GM23338 (cell line): Measurements from ENCODE around the gene ACOT8. TPM values are rescaled to one million over a fixed set of nuclear protein-coding genes. Genes with fewer than 3 reads are reported as not detected.

Experiments used
- ATAC-seq: fragments of 200-7000 bp; cut with Tn5 transposase; 3 replicates; pipeline ENCODE4 v1.9.1; 2020
- DNase-seq: peaks from one replicate; pipeline ENCODE4 v3.0.0-alpha.2; 2015; ENCODE audit warnings: low spot score
- H2AFZ ChIP-seq: fragments of 200-600 bp; sonication (generic); 2 replicates; pipeline ENCODE4 v1.8.0; 2016; ENCODE audit warnings: antibody characterized with exemption, mild to moderate bottlenecking, moderate library complexity
- H3F3A ChIP-seq: fragments of 200-600 bp; sonication (generic); replicated peaks from 2 replicates; pipeline ENCODE4 v1.8.0; 2017; ENCODE audit warnings: antibody characterized with exemption, mixed run types, low read depth
- H3K27ac ChIP-seq: fragments of 200-600 bp; sonication (generic); 2 replicates; pipeline ENCODE4 v1.6.1; 2016; ENCODE audit warnings: low read depth
- H3K27me3 ChIP-seq: fragments of 200-600 bp; sonication (generic); 2 replicates; pipeline ENCODE4 v1.8.0; 2016; ENCODE audit warnings: mild to moderate bottlenecking, mixed run types, moderate library complexity; ENCODE audit not compliant: insufficient read depth
- H3K36me3 ChIP-seq: fragments of 200-600 bp; sonication (generic); 2 replicates; pipeline ENCODE4 v1.8.0; 2016; ENCODE audit warnings: mild to moderate bottlenecking; ENCODE audit not compliant: insufficient read depth
- H3K4me1 ChIP-seq: fragments of 200-600 bp; sonication (generic); 2 replicates; pipeline ENCODE4 v1.8.0; 2016; ENCODE audit warnings: mild to moderate bottlenecking, moderate library complexity; ENCODE audit not compliant: insufficient read depth
- H3K4me2 ChIP-seq: fragments of 200-600 bp; sonication (generic); 2 replicates; pipeline ENCODE4 v1.7.1; 2017; ENCODE audit warnings: mixed run types
- H3K4me3 ChIP-seq: fragments of 200-600 bp; sonication (generic); 2 replicates; pipeline ENCODE4 v1.6.1; 2016; ENCODE audit warnings: mixed run types
- H3K79me2 ChIP-seq: fragments of 200-600 bp; sonication (generic); replicated peaks from 2 replicates; pipeline ENCODE4 v1.8.0; 2017; ENCODE audit warnings: mild to moderate bottlenecking; ENCODE audit not compliant: insufficient read depth
- H3K9me2 ChIP-seq: fragments of 200-600 bp; sonication (generic); 2 replicates; pipeline ENCODE4 v1.8.0; 2017; ENCODE audit not compliant: insufficient read depth
- H4K20me1 ChIP-seq: fragments of 200-600 bp; sonication (generic); replicated peaks from 2 replicates; pipeline ENCODE4 v1.8.0; 2017; ENCODE audit warnings: mild to moderate bottlenecking; ENCODE audit not compliant: insufficient read depth
- H3K27ac Mint-ChIP-seq: 2 replicates; pipeline ENCODE4 v1.8.0; 2020; ENCODE audit warnings: inconsistent platforms, mild to moderate bottlenecking, moderate library complexity, mixed read lengths
- H3K27me3 Mint-ChIP-seq: 3 replicates; pipeline ENCODE4 v1.8.0; 2022; ENCODE audit warnings: low read depth, mild to moderate bottlenecking, moderate library complexity, mixed read lengths, inconsistent platforms; ENCODE audit not compliant: insufficient read depth, poor library complexity
- H3K36me3 Mint-ChIP-seq: 3 replicates; pipeline ENCODE4 v1.8.0; 2021; ENCODE audit warnings: low read depth, mild to moderate bottlenecking, inconsistent platforms, moderate library complexity, mixed read lengths
- H3K4me1 Mint-ChIP-seq: 3 replicates; pipeline ENCODE4 v1.8.0; 2020; ENCODE audit warnings: mild to moderate bottlenecking, inconsistent platforms, mixed read lengths
- H3K4me3 Mint-ChIP-seq: 3 replicates; pipeline ENCODE4 v1.8.0; 2021; ENCODE audit warnings: moderate library complexity, mild to moderate bottlenecking, inconsistent platforms, mixed read lengths
- H3K9me3 Mint-ChIP-seq: 3 replicates; pipeline ENCODE4 v1.8.0; 2020; ENCODE audit warnings: moderate library complexity, mild to moderate bottlenecking, inconsistent platforms, mixed read lengths
- CREB1 ChIP-seq: fragments of 250-450 bp; sonication (Bioruptor Pico); IDR thresholded peaks from 2 replicates; pipeline ENCODE4 v1.5.0; 2020; ENCODE audit warnings: low read depth, mild to moderate bottlenecking, moderate library complexity
- EZH2 ChIP-seq: fragments of 200-600 bp; sonication (generic); IDR thresholded peaks from one replicate; pipeline ENCODE4 v1.8.0; 2017; ENCODE audit warnings: antibody characterized with exemption, mild to moderate bottlenecking, low read depth; ENCODE audit not compliant: unreplicated experiment
- EZH2phosphoT487 ChIP-seq: fragments of 200-600 bp; sonication (generic); IDR thresholded peaks from one replicate; pipeline ENCODE4 v1.8.1; 2018; ENCODE audit warnings: antibody characterized with exemption; ENCODE audit not compliant: unreplicated experiment
- JUNB ChIP-seq: IDR thresholded peaks from one replicate; pipeline ENCODE4 v1.6.1; 2016; ENCODE audit warnings: antibody characterized with exemption; ENCODE audit not compliant: unreplicated experiment
- NANOG ChIP-seq: IDR thresholded peaks from 2 replicates; pipeline ENCODE4 v1.6.1; 2016; ENCODE audit warnings: antibody characterized with exemption, borderline replicate concordance
- REST ChIP-seq: IDR thresholded peaks from one replicate; pipeline ENCODE4 v1.6.1; 2018; ENCODE audit warnings: antibody characterized with exemption; ENCODE audit not compliant: unreplicated experiment
- STAT1 ChIP-seq: IDR thresholded peaks from one replicate; pipeline ENCODE4 v1.6.1; 2016; ENCODE audit warnings: antibody characterized with exemption; ENCODE audit not compliant: unreplicated experiment
- ZNF114 ChIP-seq: fragments of 250-450 bp; sonication (Bioruptor Pico); IDR thresholded peaks from 2 replicates; pipeline ENCODE4 v1.5.0; 2020; ENCODE audit warnings: mild to moderate bottlenecking, moderate library complexity
- ZNF331 ChIP-seq: fragments of 250-450 bp; sonication (Bioruptor Pico); IDR thresholded peaks from 2 replicates; pipeline ENCODE4 v1.5.0; 2020; ENCODE audit warnings: low read depth, mild to moderate bottlenecking, moderate library complexity
- polyA plus RNA-seq: library from polyadenylated mRNA; unstranded; fragments of >200 nt; fragmentation: Nextera tagmentation; extraction: Ambion mirVana; gene quantifications from 2 replicates; pipeline ENCODE4 v1.2.1, GENCODE V29; 2016
- total RNA-seq: library from RNA; depleted of rRNA; stranded (reverse); fragments of >200 nt; shearing (Covaris generic); gene quantifications from 2 replicates; pipeline ENCODE4 v1.2.3, GENCODE V29; 2014
- TF ChIP-seq, protein P1 (sequence below), 2 experiments: fragments of 200-600 bp in 1 of 2; sonication (generic) in 1 of 2; conservative IDR thresholded peaks; 2 replicates each; pipeline versions ENCODE4 v1.5.1 to v1.6.1; 2016 to 2017; ENCODE audit warnings: antibody characterized with exemption in 2 of 2, low read depth in 2 of 2, mild to moderate bottlenecking in 2 of 2, moderate library complexity in 1 of 2
- TF ChIP-seq, protein P2 (sequence below): fragments of 250-450 bp; sonication (Bioruptor Pico); IDR thresholded peaks from 2 replicates; pipeline ENCODE4 v1.5.0; 2020; ENCODE audit warnings: mild to moderate bottlenecking, moderate library complexity

Gene ACOT8
- total and polyA plus RNA-seq, 2 experiments from 2014 or later, result 42.0 to 75.2 TPM

GRCh38 chr20:45813489-45813888 is 43.7 kb downstream of the ACOT8 start:
- TF ChIP-seq NANOG (no peak), JUNB (no peak), STAT1 (no peak)
- ATAC-seq, result no peak
- peaks cover 26% of the 10 kb centered on the region for H3K79me2 ChIP-seq
- peaks cover 13% of the 10 kb centered on the region for H3K4me1 ChIP-seq
- Mint-ChIP-seq H3K4me3 (peak overlapping the region; percentile 98), H3K27me3 (peaks cover 5% of the 10 kb centered on the region), H3K36me3 (peaks cover 77% of the 10 kb centered on the region), H3K9me3 (no peaks in the 10 kb centered on the region), H3K4me1 (peaks cover 18% of the 10 kb centered on the region), H3K27ac (peak overlapping the region; percentile 83)
- H3K27me3 ChIP-seq, result no peaks in the 10 kb centered on the region
- H3K4me2 ChIP-seq, result peak overlapping the region; percentile 95
- peaks cover 12% of the 10 kb centered on the region for H4K20me1 ChIP-seq
- H3K9me2 ChIP-seq, result no peaks in the 10 kb centered on the region
- peaks cover 43% of the 10 kb centered on the region for H3K36me3 ChIP-seq
- peaks cover 43% of the 10 kb centered on the region for H3F3A ChIP-seq
- peak overlapping the region; percentile 81 for H3K4me3 ChIP-seq
- H3K27ac ChIP-seq, result peak overlapping the region; percentile 78; the same call in 1 of the 2 replicates
- no peak overlapping the region for H2AFZ ChIP-seq
- no peak for DNase-seq

- Histone ChIP-seq H4K20me1 (peaks cover 12% of the 10 kb centered on the region), H3K79me2 (peaks cover 26% of the 10 kb centered on the region), H3K4me2 (peak overlapping the region; percentile 95), H3K27ac (peak overlapping the region; percentile 78), H3K4me3 (peak overlapping the region; percentile 81), H3K9me2 (no peaks in the 10 kb centered on the region), H3K27me3 (no peaks in the 10 kb centered on the region), H3K4me1 (peaks cover 13% of the 10 kb centered on the region), H2AFZ (no peak overlapping the region), H3K36me3 (peaks cover 45% of the 10 kb centered on the region), H3F3A (peaks cover 41% of the 10 kb centered on the region)
- peak; percentile 17 for ATAC-seq
- Mint-ChIP-seq H3K4me1 (peaks cover 15% of the 10 kb centered on the region), H3K4me3 (peak overlapping the region; percentile 98), H3K27me3 (peaks cover 3% of the 10 kb centered on the region), H3K36me3 (peaks cover 79% of the 10 kb centered on the region), H3K27ac (peak overlapping the region; percentile 83), H3K9me3 (no peaks in the 10 kb centered on the region)
- DNase-seq, result no peak
- TF ChIP-seq, protein P1, sequence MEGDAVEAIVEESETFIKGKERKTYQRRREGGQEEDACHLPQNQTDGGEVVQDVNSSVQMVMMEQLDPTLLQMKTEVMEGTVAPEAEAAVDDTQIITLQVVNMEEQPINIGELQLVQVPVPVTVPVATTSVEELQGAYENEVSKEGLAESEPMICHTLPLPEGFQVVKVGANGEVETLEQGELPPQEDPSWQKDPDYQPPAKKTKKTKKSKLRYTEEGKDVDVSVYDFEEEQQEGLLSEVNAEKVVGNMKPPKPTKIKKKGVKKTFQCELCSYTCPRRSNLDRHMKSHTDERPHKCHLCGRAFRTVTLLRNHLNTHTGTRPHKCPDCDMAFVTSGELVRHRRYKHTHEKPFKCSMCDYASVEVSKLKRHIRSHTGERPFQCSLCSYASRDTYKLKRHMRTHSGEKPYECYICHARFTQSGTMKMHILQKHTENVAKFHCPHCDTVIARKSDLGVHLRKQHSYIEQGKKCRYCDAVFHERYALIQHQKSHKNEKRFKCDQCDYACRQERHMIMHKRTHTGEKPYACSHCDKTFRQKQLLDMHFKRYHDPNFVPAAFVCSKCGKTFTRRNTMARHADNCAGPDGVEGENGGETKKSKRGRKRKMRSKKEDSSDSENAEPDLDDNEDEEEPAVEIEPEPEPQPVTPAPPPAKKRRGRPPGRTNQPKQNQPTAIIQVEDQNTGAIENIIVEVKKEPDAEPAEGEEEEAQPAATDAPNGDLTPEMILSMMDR (conservative IDR thresholded peaks at IDR 0.05; ENCODE audit: low read depth in 2 of 2), result no peak
- TF ChIP-seq REST (no peak), EZH2phosphoT487 (no peak), EZH2 (no peak), ZNF331 (CRISPR knock-in tag) (no peak), JUNB (no peak), ZNF114 (CRISPR knock-in tag) (no peak), STAT1 (no peak), NANOG (no peak), CREB1 (CRISPR knock-in tag) (no peak)
- TF ChIP-seq, protein P2, sequence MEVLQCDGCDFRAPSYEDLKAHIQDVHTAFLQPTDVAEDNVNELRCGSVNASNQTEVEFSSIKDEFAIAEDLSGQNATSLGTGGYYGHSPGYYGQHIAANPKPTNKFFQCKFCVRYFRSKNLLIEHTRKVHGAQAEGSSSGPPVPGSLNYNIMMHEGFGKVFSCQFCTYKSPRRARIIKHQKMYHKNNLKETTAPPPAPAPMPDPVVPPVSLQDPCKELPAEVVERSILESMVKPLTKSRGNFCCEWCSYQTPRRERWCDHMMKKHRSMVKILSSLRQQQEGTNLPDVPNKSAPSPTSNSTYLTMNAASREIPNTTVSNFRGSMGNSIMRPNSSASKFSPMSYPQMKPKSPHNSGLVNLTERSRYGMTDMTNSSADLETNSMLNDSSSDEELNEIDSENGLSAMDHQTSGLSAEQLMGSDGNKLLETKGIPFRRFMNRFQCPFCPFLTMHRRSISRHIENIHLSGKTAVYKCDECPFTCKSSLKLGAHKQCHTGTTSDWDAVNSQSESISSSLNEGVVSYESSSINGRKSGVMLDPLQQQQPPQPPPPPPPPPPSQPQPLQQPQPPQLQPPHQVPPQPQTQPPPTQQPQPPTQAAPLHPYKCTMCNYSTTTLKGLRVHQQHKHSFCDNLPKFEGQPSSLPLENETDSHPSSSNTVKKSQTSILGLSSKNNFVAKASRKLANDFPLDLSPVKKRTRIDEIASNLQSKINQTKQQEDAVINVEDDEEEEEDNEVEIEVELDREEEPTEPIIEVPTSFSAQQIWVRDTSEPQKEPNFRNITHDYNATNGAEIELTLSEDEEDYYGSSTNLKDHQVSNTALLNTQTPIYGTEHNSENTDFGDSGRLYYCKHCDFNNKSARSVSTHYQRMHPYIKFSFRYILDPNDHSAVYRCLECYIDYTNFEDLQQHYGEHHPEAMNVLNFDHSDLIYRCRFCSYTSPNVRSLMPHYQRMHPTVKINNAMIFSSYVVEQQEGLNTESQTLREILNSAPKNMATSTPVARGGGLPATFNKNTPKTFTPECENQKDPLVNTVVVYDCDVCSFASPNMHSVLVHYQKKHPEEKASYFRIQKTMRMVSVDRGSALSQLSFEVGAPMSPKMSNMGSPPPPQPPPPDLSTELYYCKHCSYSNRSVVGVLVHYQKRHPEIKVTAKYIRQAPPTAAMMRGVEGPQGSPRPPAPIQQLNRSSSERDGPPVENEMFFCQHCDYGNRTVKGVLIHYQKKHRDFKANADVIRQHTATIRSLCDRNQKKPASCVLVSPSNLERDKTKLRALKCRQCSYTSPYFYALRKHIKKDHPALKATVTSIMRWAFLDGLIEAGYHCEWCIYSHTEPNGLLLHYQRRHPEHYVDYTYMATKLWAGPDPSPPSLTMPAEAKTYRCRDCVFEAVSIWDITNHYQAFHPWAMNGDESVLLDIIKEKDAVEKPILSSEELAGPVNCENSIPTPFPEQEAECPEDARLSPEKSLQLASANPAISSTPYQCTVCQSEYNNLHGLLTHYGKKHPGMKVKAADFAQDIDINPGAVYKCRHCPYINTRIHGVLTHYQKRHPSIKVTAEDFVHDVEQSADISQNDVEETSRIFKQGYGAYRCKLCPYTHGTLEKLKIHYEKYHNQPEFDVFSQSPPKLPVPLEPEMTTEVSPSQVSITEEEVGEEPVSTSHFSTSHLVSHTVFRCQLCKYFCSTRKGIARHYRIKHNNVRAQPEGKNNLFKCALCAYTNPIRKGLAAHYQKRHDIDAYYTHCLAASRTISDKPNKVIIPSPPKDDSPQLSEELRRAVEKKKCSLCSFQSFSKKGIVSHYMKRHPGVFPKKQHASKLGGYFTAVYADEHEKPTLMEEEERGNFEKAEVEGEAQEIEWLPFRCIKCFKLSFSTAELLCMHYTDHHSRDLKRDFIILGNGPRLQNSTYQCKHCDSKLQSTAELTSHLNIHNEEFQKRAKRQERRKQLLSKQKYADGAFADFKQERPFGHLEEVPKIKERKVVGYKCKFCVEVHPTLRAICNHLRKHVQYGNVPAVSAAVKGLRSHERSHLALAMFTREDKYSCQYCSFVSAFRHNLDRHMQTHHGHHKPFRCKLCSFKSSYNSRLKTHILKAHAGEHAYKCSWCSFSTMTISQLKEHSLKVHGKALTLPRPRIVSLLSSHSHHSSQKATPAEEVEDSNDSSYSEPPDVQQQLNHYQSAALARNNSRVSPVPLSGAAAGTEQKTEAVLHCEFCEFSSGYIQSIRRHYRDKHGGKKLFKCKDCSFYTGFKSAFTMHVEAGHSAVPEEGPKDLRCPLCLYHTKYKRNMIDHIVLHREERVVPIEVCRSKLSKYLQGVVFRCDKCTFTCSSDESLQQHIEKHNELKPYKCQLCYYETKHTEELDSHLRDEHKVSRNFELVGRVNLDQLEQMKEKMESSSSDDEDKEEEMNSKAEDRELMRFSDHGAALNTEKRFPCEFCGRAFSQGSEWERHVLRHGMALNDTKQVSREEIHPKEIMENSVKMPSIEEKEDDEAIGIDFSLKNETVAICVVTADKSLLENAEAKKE (CRISPR knock-in tag), result no peak
Measured at GRCh38 chr20:45813006-45813340, 44.2 kb downstream of the ACOT8 start.
